Measurements from ENCODE around the gene CNBP.
"Not testable (repeated sequence)": the region's sequence is repeated elsewhere in the genome, so short reads cannot be mapped to it uniquely, and the experiment has no call there.

CNBP gene

DNA sequence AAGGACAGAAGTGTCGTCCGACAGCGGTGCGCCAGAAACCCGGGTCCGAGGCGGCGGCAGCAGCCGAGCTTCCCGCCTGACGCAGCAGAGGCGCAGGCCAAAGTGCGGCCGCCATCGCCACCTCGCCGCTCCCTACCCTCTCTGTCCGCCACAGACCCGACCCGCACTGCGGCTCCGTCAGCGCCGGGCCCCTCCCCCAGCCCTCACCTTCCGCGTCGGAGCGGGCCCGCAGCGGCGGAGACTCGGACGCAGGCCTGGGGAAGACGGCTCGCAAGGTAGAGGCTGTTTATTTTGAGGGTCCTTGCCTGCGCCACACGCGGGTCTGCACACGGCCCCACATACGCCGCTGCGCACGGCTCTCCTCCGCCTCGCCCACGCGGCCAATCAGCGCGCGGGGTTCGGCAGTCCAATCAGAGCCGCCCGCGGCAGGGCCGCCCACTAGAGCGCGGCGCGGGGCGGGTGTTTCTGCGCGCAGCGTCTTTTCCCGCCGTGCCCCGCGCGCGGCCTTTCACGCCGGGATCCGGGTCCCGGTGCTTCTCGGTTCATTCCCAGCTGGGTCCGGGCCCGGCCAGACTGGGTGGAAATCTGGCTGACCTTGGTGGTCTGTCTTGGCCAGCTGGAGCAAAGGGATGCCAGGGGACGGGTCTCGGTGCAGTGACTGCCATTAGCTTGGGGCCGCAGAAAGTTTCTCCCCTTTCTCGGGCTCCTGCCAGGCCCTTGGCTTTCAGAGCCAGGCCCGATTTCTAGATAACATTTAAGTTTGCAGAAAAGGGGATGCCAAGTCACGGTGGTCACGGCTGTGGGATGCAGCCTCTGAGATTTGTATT lies at the start of gene CNBP:
TSS of gene CNBP (minus strand) at position 328 of the 827 bp plus-strand sequence. CDS start 12,139 bp downstream, outside the sequence.
- DNase-seq = peak; percentile 78

GRCh38 chr3:129231331-129232119 lies 47.8 kb upstream of the CNBP start:
- no peak for DNase-seq

DNA sequence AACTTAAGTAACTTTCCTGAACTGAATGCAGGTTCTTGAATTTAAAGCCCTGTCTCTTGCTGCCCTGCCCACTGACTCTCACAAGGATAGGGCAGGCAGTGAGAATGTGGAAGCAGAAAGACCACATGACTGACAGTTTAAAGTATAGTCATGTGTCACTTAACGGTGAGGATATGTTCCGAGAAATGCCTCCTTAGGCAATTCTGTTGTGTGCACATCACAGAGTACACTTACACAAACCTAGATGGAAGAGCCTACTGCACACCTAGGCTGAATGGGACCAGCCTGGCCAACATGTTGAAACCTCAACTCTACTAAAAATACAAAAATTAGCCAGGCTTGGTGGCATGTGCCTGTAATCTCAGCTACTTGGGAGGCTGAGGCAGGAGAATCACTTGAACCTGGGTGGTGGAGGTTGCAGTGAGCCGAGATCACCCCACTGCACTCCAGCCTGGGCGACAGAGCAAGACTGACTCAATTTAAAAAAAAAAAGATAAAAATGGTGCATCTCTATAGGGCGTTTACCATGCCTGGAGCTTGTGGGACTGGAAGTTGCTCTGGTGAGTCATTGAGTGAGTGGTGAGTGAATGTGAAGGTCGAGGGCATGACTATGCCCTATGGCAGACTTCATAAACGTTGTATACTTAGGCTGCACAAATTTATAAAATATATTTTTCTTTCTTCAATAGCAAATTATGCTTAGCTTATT lies 46.8 kb upstream of the CNBP start:
- peak; percentile 98 for DNase-seq

GRCh38 chr3:129228891-129229585 lies 45.3 kb upstream of the CNBP start:
- DNase-seq = peak; percentile 52

DNA sequence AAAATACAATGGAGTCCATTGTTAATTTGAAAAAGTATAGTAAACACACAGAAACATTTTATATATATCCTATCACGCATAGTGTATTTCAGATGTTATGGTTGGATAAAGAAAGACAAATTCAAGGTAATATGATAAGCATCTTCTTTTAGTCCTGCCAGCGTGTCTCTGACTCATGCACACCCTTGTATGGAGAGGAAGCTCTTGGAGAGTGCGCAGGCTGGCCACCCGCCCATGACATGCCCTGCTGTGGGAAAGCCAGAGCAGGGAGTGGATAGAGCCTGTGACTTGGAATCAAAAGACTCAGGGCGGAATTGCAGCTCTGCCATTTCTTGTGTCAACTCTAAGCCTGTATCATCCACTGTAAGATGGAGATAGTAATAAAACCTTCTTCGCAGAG lies 42.7 kb upstream of the CNBP start:
- DNase-seq = peak; percentile 29

- peak; percentile 89 for DNase-seq
Measured at GRCh38 chr3:129224984-129225393, 41.3 kb upstream of the CNBP start.

- DNase-seq = not testable (repeated sequence)
Measured at GRCh38 chr3:129224387-129224786, 40.7 kb upstream of the CNBP start.

GRCh38 chr3:129218742-129219141 lies 35.0 kb upstream of the CNBP start:
- DNase-seq = no peak

- no peak for DNase-seq
Measured at GRCh38 chr3:129213238-129213637, 29.5 kb upstream of the CNBP start.

DNA sequence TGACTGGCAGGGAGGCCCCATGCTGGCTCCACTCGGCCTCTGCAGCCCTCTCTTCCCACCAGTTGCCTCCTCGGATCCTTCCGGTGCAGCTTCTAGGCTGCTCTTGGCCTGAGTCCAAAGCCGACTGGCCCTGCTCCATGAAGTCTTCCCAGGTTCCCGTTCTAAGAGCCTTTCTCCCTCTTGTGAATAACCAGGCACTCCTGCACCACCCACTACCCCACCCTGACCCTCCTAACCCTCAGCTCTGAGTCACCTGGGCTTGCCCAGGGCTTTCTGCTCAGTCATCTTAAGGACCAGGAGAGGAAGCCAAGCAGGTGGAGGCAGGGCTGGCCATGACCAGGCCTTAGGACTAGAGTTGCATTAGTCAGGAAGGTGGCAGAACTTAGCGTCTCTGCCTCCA lies 28.1 kb upstream of the CNBP start:
- no peak for DNase-seq

DNA sequence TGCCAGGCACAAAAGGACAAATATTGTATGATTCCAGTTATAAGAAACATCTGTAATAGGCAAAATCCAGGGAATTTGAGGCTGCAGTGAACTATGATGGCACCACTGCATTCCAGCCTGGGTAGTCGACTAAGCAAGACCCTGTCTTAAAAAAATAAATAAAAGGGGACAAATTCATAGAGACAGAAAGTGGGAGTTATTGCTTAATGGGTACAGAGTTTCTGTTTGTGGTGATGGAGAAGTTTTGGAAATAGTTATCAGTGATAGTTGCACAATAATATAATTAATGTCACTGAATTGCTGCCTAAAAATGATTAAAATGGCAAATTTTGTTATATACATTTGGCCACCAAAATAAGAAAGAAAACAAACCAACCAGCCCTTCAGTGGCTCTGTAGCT lies 27.6 kb upstream of the CNBP start:
- DNase-seq = no peak

DNA sequence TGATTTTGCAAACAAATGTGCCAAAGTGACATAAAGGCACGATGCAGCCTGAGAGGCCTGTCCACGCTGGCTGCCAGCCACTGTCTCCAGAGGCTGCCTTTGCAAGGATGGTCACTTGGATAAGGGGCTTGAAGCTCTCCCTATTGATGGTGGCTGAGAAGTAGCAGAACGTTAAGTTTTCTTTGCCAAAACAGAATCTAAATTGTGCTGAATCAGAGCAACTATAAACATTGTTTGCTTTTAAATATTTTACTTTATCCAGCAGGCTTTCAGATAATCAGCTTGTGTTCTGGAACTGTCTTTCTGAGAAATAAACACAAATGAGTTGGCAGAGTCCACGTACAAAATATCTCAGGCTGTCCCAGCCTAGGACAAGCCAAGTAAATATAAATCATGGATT lies 23.8 kb upstream of the CNBP start:
- DNase-seq = no peak

DNA sequence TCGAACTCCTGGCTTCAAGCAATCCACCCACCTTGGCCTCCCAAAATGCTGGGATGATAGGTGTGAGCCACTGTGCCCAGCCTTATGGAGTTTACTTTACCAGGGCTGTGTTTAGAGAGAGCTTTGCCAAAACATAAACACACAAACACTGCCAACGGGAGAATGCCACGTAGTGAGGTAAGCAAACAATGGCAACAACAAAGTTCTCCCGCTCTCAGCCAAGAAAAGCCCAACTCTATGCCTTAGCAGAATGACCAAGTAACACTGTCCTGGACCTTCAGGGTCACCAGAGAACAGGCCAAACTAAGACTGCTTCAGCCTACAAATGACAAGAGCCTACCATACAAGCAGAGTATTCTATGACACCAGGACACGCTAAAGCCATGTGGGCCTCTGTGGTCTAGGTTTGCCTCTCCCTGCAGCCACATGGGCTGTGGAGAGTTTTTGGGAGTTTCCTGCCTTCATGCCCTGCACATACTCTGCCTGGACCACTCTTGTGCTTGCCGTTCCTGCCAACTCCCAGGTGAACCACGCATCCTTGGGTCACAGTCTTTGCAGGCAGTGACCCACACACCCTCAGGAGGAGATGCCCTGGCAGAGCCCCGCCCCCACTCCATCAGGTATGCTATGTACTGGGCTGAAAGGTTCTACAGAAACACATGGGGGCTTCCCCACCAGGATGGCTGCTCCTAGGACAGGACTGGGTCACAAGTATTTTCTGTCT lies 21.6 kb upstream of the CNBP start:
- no peak for DNase-seq

GRCh38 chr3:129204473-129204872 lies 20.8 kb upstream of the CNBP start:
- DNase-seq = no peak

DNA sequence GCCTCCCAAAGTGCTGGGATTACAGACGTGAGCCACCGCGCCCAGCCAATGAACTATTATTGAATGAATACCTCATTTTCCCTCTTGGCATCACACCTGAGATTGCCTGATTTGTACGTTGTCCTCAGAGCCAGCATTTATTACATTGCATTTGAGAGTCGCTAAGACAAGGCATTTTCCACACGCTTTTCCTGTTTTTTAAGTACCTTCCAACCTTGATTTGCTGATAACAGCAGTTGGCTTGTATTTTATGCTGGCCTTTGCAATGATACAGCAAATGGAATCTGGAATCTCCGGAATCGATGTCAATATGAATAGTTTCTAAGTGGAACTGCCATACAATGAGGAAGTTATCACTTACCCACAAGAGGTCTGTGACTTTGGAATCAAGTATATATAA lies 15.7 kb upstream of the CNBP start:
- DNase-seq = no peak

- no peak for DNase-seq
Measured at GRCh38 chr3:129197321-129197720, 13.6 kb upstream of the CNBP start.

DNA sequence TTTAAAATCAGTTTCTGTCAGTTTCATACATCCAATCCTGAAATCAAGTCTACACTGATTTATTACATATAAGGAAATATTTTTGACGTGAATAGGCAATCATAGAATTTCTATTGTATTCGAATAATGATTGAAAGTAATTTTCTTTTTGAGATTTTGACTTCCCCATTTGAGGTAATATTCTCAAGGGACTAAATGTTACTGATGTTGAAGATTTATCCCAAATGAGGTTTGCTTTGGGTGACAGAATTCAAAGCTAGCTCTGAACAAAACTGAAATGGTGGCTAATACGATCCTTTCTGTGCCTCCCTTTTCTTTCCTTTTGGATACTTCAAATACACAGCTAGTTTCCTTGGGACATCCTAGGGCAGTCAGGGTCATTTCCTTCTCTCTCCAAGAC lies 12.9 kb upstream of the CNBP start:
- DNase-seq = no peak

GRCh38 chr3:129195731-129196256 lies 12.1 kb upstream of the CNBP start:
- DNase-seq = peak; percentile 18

DNA sequence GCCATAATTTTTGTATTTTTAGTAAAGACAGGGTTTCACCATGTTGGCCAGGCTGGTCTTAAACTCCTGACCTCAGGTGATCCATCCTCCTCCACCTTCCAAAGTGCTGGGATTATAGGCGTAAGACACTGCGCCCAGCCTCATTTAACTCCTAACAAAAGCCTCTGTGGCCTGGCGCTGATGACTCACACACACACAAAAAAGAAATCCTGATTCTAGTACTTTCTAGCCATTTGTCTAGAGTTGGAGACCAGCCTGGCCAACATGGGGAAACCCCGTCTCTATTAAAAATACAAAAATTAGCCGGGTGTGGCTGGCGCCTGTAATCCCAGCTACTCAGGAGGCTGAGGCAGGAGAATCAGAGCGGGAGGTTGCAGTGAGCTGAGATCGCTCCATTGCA lies 6.1 kb upstream of the CNBP start:
- DNase-seq = not testable (repeated sequence)

DNA sequence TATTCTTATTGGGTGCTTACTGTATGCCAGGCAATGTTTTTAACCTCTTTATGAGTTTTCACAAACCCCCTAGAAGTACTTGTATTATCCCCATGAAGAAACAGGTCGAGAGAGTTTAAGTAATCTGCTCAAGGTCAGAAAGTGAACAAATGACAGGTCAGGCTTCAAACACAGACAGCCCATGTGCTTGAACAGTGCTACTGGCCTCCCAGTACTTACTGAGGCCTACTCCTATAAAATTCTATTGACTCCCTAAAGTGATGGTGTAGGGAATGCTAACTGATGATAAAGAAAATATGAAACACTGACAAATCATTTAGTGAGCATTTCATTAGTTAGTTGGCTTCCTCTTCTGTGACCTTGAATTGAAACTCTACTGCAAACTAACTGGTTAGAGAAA lies 4.2 kb upstream of the CNBP start:
- no peak for DNase-seq

DNA sequence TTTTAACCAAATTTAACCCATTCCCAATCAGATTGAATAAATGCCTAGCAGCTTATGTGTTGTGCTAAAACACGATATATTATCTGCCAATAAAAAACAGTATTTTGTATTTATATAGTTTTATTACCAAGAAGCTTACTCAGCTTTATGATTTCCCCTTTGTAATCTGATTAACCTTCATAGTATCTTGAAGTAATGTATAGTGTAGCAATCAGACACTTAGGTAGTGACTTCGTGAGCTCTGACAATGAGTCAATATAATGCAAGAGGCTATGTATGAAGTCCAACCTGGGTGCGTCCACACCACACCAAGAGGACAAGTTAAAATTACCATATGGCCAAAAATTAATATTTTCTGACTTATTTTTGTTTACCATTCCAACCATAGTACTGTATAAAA lies 2.1 kb upstream of the CNBP start:
- no peak for DNase-seq

Measured in GF-D8 (cell line).